Esophagus (tissue), 2 donors: ENCODE data around the gene DUSP15. TPM values are rescaled to one million over a fixed set of nuclear protein-coding genes. Genes with fewer than 3 reads are reported as not detected.

Experiments used
- H3K27ac ChIP-seq, 2 donors: one replicate each; pipeline ENCODE4 v1.5.1; 2013; ENCODE audit warnings: low read depth in 2 of 2, mild to moderate bottlenecking in 2 of 2, inconsistent platforms in 1 of 2, low read length in 1 of 2, moderate library complexity in 1 of 2
- H3K27me3 ChIP-seq, 2 donors: one replicate each; pipeline ENCODE4 v1.6.1; 2013; ENCODE audit warnings: low read length in 2 of 2, control low read depth in 1 of 2, mild to moderate bottlenecking in 1 of 2; ENCODE audit not compliant: insufficient read depth in 2 of 2, control insufficient read depth in 1 of 2
- H3K36me3 ChIP-seq, 2 donors: one replicate each; pipeline ENCODE4 v1.6.1; 2013; ENCODE audit warnings: low read length in 1 of 2; ENCODE audit not compliant: control insufficient read depth in 2 of 2, insufficient read depth in 2 of 2
- H3K4me1 ChIP-seq, 2 donors: one replicate each; pipeline ENCODE4 v1.6.1; 2013; ENCODE audit warnings: low read length in 1 of 2; ENCODE audit not compliant: control insufficient read depth in 2 of 2, insufficient read depth in 2 of 2
- H3K4me3 ChIP-seq, 2 donors: one replicate each; pipeline ENCODE4 v1.5.1; 2013; ENCODE audit warnings: low read length in 2 of 2, mild to moderate bottlenecking in 2 of 2, low read depth in 1 of 2, moderate library complexity in 1 of 2
- H3K9me3 ChIP-seq, 2 donors: one replicate each; pipeline ENCODE4 v1.6.1; 2013; ENCODE audit warnings: mild to moderate bottlenecking in 2 of 2, low read depth in 1 of 2, low read length in 1 of 2, moderate library complexity in 1 of 2; ENCODE audit not compliant: control insufficient read depth in 2 of 2, insufficient read depth in 1 of 2
- WGBS, 2 donors: extraction: QIAGEN DNeasy Blood & Tissue Kit; methylation state at CpG; one replicate each; pipeline ENCODE4 v1.1.7; 2013; 5-methylcytosine and 5-hydroxymethylcytosine counted together
- polyA plus RNA-seq, 2 donors: library from polyadenylated mRNA; stranded (reverse); fragments of 200-250 nt; gene quantifications; one replicate each; pipeline ENCODE4 v1.2.3, GENCODE V29; 2013
- donor health status: healthy with polysubstance abuse.
- donor health status: Bipolar disorder and iron deficiency.

Gene DUSP15
- polyA plus RNA-seq, 2 donors, result 0.55 to 0.58 TPM

- Histone ChIP-seq H3K27me3 (no peaks in the 10 kb centered on the region), H3K4me3 (no peak overlapping the region), H3K36me3 (no peaks in the 10 kb centered on the region), H3K27ac (no peak overlapping the region), H3K4me1 (no peaks in the 10 kb centered on the region), H3K9me3 (no peaks in the 10 kb centered on the region)
- 87 to 89% methylated on average over 5 of the region's 5 CpGs for WGBS, 2 donors
These were observed 44.3 kb downstream of the DUSP15 start for GRCh38 chr20:31826074-31826473.

- 75 to 76% methylated on average over 14 of the region's 14 CpGs for WGBS, 2 donors
- Histone ChIP-seq H3K27ac (no peak overlapping the region), H3K36me3 (no peaks in the 10 kb centered on the region), H3K9me3 (no peaks in the 10 kb centered on the region), H3K4me3 (no peak overlapping the region), H3K4me1 (no peaks in the 10 kb centered on the region), H3K27me3 (no peaks in the 10 kb centered on the region)
These were observed 45.6 kb downstream of the DUSP15 start for GRCh38 chr20:31824554-31825313.

- Histone ChIP-seq H3K4me1 (no peaks in the 10 kb centered on the region), H3K36me3 (no peaks in the 10 kb centered on the region), H3K9me3 (no peaks in the 10 kb centered on the region), H3K27ac (no peak overlapping the region), H3K27me3 (no peaks in the 10 kb centered on the region), H3K4me3 (no peak overlapping the region)
- 82 to 92% methylated on average over 4 of the region's 4 CpGs for WGBS, 2 donors
These were observed 46.2 kb downstream of the DUSP15 start for GRCh38 chr20:31824125-31824485.

- Histone ChIP-seq H3K4me3 (no peak overlapping the region), H3K27ac (no peak overlapping the region), H3K36me3 (no peaks in the 10 kb centered on the region), H3K4me1 (no peaks in the 10 kb centered on the region), H3K9me3 (no peaks in the 10 kb centered on the region), H3K27me3 (no peaks in the 10 kb centered on the region)
- WGBS, 2 donors, result 68 to 69% methylated on average over 14 of the region's 14 CpGs
These were observed 46.8 kb downstream of the DUSP15 start for GRCh38 chr20:31823360-31824124.

GRCh38 chr20:31822421-31823330 lies 47.7 kb downstream of the DUSP15 start:
- Histone ChIP-seq H3K9me3 (no peaks in the 10 kb centered on the region), H3K36me3 (no peaks in the 10 kb centered on the region), H3K4me1 (no peaks in the 10 kb centered on the region), H3K4me3 (no peak overlapping the region), H3K27ac (no peak overlapping the region), H3K27me3 (no peaks in the 10 kb centered on the region)
- 4 to 5% methylated on average over 27 to 29 of the region's 29 CpGs for WGBS, 2 donors

GRCh38 chr20:31821427-31821826 lies 48.9 kb downstream of the DUSP15 start:
- 56 to 59% methylated on average over 5 of the region's 5 CpGs for WGBS, 2 donors
- Histone ChIP-seq H3K4me3 (no peak overlapping the region), H3K27ac (no peak overlapping the region), H3K36me3 (no peaks in the 10 kb centered on the region), H3K9me3 (no peaks in the 10 kb centered on the region), H3K4me1 (no peaks in the 10 kb centered on the region), H3K27me3 (no peaks in the 10 kb centered on the region)

GRCh38 chr20:31820228-31820627 lies 50.1 kb downstream of the DUSP15 start:
- H3K36me3 ChIP-seq, result no peaks in the 10 kb centered on the region
- peaks cover 0 to under 1% of the 10 kb centered on the region in 2 donors for H3K4me1 ChIP-seq
- H3K9me3 ChIP-seq, result no peaks in the 10 kb centered on the region
- H3K4me3 ChIP-seq, result no peak overlapping the region
- WGBS, 2 donors, result 74 to 79% methylated on average over 6 of the region's 6 CpGs
- H3K27me3 ChIP-seq, result no peaks in the 10 kb centered on the region
- no peak overlapping the region for H3K27ac ChIP-seq

GRCh38 chr20:31819083-31819784 lies 51.1 kb downstream of the DUSP15 start, which contains the start of gene MYLK2:
Gene MYLK2 (plus strand): TSS chr20:31819356. CDS start chr20:31819581, 225 bp downstream.
- Histone ChIP-seq H3K4me3 (no peak within 1 kb of the TSS), H3K27ac (no peak within 1 kb of the TSS), H3K36me3 (no peaks in the 10 kb centered on the region), H3K27me3 (no peaks in the 10 kb centered on the region), H3K9me3 (no peaks in the 10 kb centered on the region), H3K4me1 (peaks cover 0 to 2% of the 10 kb centered on the region in 2 donors)
- 66 to 68% methylated on average over 16 of the region's 16 CpGs for WGBS, 2 donors
